ENCODE results near the gene IFT20. TPM values are rescaled to one million over a fixed set of nuclear protein-coding genes. Genes with fewer than 3 reads are reported as not detected.

IFT20 gene
- total RNA-seq, 1 experiment from 2014 or later = 21.0 TPM

GRCh38 chr17:28326114-28326513 is 9.2 kb downstream of the IFT20 start:
- Histone ChIP-seq H2BK15ac (ENCODE audit: low read depth, low read length) (no peak overlapping the region), H2BK12ac (ENCODE audit: insufficient read length, low read depth, low read length) (no peak overlapping the region), H3K27ac (ENCODE audit: insufficient read length, low read depth, low read length) (no peak overlapping the region), H3K4ac (ENCODE audit: low read depth, low read length) (no peak overlapping the region), H2AK5ac (ENCODE audit: insufficient read length, low read length) (no peak overlapping the region), H4K91ac (ENCODE audit: insufficient read length, low read depth, low read length) (no peak overlapping the region), H2AFZ (ENCODE audit: low read length) (no peak overlapping the region), H3T11ph (ENCODE audit: low read length) (no peak overlapping the region), H3K56ac (ENCODE audit: insufficient read length, low read depth, low read length) (no peak overlapping the region), H3K23me2 (ENCODE audit: insufficient read length, low read depth, low read length, poor library complexity, severe bottlenecking) (peaks cover under 1% of the 10 kb centered on the region), H4K8ac (replicated peaks; ENCODE audit: insufficient read length, low read depth, low read length) (no peak overlapping the region), H2BK20ac (ENCODE audit: low read depth, low read length, poor library complexity, severe bottlenecking) (no peak overlapping the region), H2BK120ac (ENCODE audit: low read depth, low read length, poor library complexity, severe bottlenecking) (no peak overlapping the region), H3K79me2 (ENCODE audit: insufficient read depth, low read length) (peaks cover 37% of the 10 kb centered on the region; the same call in 1 of the 2 replicates), H3K9ac (ENCODE audit: extremely low read depth, insufficient read length, low read length) (no peak overlapping the region), H3K4me1 (ENCODE audit: insufficient read depth, low read length) (peaks cover 4% of the 10 kb centered on the region), H4K5ac (ENCODE audit: insufficient read length, low read depth, low read length) (no peak overlapping the region), H3K18ac (ENCODE audit: insufficient read length, low read depth, low read length) (no peak overlapping the region), H3K23ac (ENCODE audit: insufficient read length, low read depth, low read length) (no peak overlapping the region), H2BK5ac (ENCODE audit: insufficient read length, low read length) (no peak overlapping the region), H3K9me3 (ENCODE audit: control insufficient read depth, low read depth, low read length) (no peaks in the 10 kb centered on the region), H3K79me1 (ENCODE audit: insufficient read depth, low read depth, low read length, poor library complexity, severe bottlenecking) (peaks cover 9% of the 10 kb centered on the region), H4K20me1 (ENCODE audit: control insufficient read depth, insufficient read depth, insufficient read length) (peaks cover 3% of the 10 kb centered on the region), H3K27me3 (ENCODE audit: insufficient read depth, low read length) (no peaks in the 10 kb centered on the region), H3K4me2 (ENCODE audit: insufficient read depth, insufficient read length, low read length) (no peak overlapping the region), H3K14ac (ENCODE audit: insufficient read depth, low read length) (no peak overlapping the region)
- Mint-ChIP-seq H3K4me3 (no peak overlapping the region), H3K4me1 (peaks cover 17 to 19% of the 10 kb centered on the region in 2 experiments), H3K36me3 (ENCODE audit: insufficient read depth in 1 of 3, low read depth in 3 of 3) (peaks cover 29 to 56% (median 52%) of the 10 kb centered on the region in 3 experiments; a peak in 6 of 7 replicates), H3K9me3 (no peaks in the 10 kb centered on the region), H3K27me3 (ENCODE audit: low read depth) (no peaks in the 10 kb centered on the region), H3K27ac (0 out of 7 replicates have a peak overlapping the region, but pooled peaks of 1 of the 3 experiments have one; percentile 16)
- WGBS (ENCODE audit: extremely low coverage, insufficient read length, low lambda C conversion rate) = no CpG with 5 or more reads among the region's 7 CpGs
- no peak for TF ChIP-seq CTCF (conservative IDR thresholded peaks at IDR 0.05)
- DNase-seq = peak; percentile 17
